22Rv1 (cell line): ENCODE data around the gene CPOX.

Experiments used
- H3K27ac ChIP-seq: fragments of 450-650 bp; 2 replicates; pipeline ENCODE4 v1.5.1; 2017
- CTCF ChIP-seq: fragments of 450-650 bp; IDR thresholded peaks from 2 replicates; pipeline ENCODE4 v1.5.1; 2017; ENCODE audit warnings: mild to moderate bottlenecking
- ZFX ChIP-seq: fragments of 450-650 bp; IDR thresholded peaks from 2 replicates; pipeline ENCODE4 v1.6.1; 2017; ENCODE audit warnings: antibody characterized with exemption, borderline replicate concordance

The CPOX gene

DNA sequence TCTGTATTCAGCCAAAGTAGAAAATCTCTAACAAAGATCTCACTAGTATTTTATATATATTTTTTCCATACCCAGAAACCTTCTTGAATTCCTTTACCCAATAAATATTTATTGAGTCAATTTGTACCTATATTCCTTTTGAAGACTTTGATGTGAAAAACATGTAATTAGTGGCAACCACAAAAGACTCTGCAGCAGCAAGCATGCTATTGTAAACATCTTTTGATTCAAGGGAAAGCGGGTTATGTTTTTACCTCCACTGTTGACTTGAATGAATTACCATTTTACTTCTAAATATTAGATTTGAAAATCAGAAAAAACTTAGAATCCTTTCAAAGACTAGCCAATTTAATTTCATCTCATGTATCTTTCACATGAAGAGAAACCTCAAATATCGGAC is 59.2 kb downstream of the CPOX start:
- H3K27ac ChIP-seq = no peak overlapping the region

GRCh38 chr3:98532709-98533571 is 60.5 kb downstream of the CPOX start:
- TF ChIP-seq ZFX (no peak), CTCF (no peak)
- H3K27ac ChIP-seq = no peak overlapping the region

More for the DNA sequence above, 59.2 kb downstream of the CPOX start:
- TF ChIP-seq ZFX (no peak), CTCF (no peak)

DNA sequence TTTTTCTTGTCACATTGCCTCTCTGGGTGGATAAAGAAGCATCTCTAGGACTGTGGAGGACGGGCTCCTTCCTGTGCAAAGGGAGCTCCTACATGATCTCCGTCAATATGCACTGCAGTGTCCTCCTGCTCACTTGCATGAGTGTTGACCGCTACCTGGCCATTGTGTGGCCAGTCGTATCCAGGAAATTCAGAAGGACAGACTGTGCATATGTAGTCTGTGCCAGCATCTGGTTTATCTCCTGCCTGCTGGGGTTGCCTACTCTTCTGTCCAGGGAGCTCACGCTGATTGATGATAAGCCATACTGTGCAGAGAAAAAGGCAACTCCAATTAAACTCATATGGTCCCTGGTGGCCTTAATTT is 61.2 kb downstream of the CPOX start:
- H3K27ac ChIP-seq = no peak overlapping the region
- TF ChIP-seq CTCF = no peak
- TF ChIP-seq ZFX = no peak

DNA sequence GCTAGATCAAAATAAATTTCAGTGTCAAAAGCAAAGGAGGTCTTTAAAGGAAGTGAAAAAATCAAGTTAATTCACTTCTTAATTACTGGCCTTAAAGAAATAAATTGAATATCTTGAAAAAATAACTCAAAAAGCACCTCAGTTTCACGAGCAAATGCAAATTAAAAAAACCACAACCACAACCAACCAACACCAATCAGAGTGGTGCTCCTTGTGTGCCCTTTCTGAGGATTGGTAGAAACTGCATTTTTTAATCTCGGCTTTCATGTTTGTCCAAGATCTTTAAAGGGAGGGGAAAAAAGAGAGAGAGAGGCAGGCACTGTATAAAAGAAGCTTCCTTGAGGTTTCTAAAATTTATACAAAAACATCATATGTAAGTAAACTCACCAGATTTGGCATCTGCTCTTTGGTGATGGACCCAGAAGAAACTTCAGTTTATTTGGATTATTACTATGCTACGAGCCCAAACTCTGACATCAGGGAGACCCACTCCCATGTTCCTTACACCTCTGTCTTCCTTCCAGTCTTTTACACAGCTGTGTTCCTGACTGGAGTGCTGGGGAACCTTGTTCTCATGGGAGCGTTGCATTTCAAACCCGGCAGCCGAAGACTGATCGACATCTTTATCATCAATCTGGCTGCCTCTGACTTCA is 61.7 kb downstream of the CPOX start, which contains the start of gene GPR15:
Gene GPR15 (plus strand): TSS at position 357 of the 653 bp plus-strand sequence. CDS start 56 bp downstream, at position 413.
- TF ChIP-seq CTCF = no peak
- TF ChIP-seq ZFX = no peak
- no peak within 1 kb of the TSS for H3K27ac ChIP-seq

GRCh38 chr3:98530676-98531075 is 62.7 kb downstream of the CPOX start:
- H3K27ac ChIP-seq = no peak overlapping the region
- no peak for TF ChIP-seq ZFX
- no peak for TF ChIP-seq CTCF

GRCh38 chr3:98529856-98530459 is 63.5 kb downstream of the CPOX start:
- no peak overlapping the region for H3K27ac ChIP-seq

More at GRCh38 chr3:98529856-98530459, 63.5 kb downstream of the CPOX start:
- no peak for TF ChIP-seq ZFX
- no peak for TF ChIP-seq CTCF
